NCI-H524 (cell line): ENCODE measurements around the gene ILKAP.
"Not testable (repeated sequence)": the region's sequence is repeated elsewhere in the genome, so short reads cannot be mapped to it uniquely, and the experiment has no call there.

Experiments used
- DNase-seq, 2 experiments: peaks; one replicate each; lab custom pipeline; 2025; lab: John Stamatoyannopoulos, UW

Gene ILKAP

DNA sequence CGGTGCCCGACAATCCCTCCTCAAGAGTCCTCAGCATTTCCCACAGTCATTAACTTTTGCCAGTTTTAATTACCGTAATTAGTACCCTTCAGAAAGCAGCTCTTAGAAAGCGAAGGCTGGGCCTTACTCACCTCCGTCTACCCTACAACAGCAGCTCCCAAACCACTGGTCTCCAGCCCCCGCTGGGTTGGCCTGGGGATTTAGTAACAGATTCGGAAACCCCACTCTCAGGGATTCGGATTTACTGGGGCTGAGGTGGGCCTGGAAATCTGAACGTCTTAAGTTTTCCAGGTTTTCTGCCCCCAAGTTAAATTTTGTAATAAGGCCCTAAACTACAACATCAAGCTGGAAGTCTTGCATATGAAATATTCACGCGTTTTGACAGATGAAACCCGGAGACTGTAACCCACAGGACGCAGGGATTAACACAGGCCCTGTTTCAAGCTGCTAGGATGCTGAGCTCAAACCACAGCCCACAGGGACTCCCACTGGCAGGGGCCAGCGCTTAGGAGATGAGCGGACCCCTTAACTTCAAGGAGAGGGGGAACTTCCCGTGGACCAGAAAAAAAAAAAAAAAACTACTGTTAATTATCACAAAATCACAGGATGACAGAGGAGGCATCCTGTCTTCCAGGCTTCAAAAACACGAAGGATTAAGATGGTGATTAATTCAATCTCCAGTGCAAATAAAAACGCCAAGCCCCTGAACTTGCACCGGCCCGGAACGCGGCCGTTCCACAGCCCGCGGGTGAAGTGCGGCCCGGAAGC lies 985 bp downstream of the ILKAP start:
- peak; percentile 25 to 45 for DNase-seq

DNA sequence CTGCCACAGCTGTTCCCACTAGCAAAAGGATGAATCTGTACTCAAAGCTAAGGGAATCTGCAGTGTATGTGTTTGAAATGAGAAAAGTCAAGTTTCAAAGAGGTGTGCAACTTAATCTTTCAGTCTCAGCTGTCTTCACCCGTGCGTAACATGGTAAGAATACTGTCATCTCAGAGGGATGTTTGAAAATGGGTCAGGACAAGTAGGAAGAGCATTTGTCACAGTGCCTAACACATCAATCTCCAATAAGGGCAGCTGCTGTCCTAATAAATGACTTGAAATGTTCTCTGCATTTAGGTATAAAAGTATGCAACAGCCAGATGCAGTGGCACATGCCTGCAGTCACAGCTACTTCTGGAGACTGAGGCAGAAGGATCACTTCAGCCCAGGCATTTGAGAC lies 13.1 kb downstream of the ILKAP start:
- no peak for DNase-seq

DNA sequence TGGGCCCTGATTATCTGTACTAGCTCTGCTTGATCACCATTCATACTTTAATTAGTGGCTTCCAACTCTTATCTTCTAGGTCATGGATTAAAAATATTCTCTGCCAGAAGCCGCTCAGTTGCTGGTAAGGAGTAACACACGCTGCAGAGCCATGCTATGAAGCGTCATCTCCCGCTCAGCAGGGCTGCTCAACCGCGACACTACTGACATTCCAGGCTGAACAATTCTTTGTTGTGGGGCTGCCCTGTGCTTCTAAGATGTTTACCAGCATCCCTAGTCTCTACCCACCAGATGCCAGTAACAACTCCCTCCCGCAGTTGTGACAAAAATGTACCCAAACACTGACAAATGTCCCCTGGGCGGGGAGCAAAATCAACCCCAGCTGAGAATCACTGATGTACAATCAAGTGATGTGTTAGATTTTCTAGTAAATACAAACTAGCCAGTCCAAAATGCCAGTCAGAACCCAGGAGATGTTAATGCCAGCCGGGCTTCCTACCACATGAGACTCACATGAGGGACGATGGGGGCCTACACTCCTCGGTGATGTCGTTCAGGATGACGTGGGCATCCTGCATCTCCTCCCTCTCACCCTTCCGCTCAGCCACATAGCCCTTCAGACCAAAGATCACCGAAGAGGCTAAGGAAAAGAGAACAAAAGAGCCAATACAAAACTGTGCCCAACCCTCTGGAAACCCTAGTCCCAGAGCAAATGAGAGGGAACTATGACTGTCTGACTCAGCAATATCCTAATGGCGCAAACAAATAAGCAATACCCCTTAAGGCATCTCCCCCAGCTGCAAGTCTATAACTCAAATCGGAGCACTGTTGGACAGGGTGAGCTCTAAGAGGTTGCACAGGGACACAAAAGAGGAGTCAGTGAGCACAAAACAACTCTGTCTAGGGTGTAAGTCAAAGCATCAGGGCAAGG lies 15.6 kb downstream of the ILKAP start:
- DNase-seq, result no peak

DNA sequence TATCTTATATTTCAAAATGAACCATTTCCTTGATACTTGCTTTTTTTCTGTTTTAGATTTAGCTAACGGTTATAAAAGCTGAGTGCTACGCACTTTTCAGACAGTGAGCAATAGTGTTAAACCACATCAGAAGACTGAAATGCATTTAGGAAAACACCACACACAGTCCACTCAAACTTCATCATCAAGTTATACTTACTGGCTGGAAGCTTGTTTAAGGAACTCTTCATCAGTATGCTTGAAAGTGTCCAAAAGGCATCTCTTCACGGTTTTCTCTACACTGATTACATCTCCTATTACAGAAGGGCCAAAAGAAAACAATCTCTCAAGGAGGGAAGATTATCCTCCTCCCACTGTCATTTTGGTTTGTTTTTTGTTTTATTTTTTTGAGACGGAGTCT lies 19.7 kb downstream of the ILKAP start:
- no peak for DNase-seq

DNA sequence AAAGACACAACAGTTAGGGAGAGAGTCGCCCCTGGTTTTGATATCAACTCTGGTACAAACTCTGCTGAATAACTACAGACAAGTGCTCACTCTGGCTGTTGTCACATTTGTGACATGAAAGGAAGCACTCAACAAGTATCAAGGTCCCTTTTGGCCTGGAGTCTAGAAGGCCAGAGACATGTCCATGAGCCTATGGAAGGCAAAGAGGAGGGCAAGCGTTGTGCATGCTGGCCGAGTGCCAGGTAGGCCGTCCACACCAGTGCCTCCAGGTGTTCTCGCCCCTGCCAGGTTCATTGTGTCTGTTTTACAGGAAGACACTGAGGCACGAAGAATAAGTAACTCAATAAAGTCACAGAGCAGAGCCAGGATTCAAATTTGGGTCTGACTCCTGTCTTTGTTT lies 21.1 kb downstream of the ILKAP start:
- DNase-seq, result no peak

DNA sequence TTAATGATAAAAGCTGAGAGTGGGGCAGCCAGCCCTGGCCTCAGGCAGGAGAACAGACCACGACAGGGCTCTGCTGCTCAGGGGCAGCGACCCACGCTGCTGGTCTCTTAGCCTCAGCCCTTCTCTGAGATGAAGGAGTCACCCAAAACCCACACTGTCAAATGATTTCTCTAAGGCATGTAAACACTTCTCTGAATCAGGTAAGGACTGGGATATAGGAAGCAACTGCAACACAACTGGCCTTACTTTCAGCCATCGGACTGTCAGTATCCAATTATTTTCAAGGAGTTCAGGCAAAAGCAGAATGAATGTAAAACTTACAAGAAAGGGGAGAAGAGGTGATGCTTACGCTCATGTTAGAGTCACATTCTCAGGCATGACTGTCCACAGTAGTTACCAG lies 22.9 kb downstream of the ILKAP start:
- DNase-seq, result no peak

DNA sequence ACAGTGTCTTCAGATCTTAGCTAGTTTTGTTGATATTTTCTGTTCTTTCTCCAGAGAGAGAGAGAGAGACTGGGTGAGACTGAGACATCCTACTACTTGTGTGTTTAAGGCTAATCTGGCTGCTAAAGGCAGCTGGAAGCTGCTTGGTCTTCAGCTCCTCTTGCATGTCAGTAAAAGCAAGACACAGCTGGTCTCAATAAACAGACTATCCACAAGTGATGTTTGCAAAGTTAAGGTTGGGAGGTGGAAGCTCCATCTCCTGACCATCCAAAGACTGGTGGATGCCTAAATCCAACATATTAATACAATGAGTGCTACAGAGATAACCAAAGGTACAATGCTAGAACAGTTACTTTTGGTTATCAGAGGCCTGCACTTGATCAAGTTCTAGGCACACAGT lies 26.9 kb downstream of the ILKAP start:
- DNase-seq, result no peak

DNA sequence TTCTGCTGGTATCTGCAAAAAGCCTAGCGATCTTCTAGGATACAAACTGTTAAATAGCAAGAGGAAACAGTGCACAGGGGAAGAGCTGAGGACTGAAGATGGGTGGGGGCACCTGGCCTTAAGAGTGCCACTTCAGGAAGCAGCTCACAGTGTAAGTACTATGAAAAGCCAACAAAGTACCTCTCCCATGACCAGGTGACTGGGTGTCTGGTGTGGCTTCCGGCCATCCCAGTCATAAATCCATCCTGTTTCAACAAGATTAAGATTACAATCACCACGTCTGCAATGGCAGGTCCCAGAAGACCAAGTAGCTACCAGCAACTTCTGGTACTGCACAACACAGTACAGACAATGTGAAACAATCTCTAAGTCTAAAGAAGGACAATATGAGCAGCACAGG lies 28.8 kb downstream of the ILKAP start:
- no peak for DNase-seq

DNA sequence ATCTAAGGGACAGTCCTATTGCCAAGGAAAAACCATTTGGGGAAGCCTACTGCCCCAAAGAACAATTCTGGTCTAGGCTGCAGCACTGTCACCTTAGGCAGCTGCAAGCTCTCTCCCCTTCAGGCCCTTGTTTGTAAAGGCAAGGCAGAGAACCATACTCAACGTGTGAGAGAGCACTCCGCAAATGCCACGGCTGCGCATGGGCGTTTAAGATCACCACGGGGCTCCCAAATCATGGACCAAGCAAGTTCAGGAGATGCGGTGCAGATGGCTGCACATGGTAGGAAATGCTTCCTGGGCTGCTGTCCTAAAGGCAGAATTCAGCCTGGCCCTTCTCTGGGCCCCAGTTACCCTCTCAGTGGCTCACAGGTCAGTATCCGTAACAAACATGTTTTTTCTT lies 29.2 kb downstream of the ILKAP start:
- no peak for DNase-seq

DNA sequence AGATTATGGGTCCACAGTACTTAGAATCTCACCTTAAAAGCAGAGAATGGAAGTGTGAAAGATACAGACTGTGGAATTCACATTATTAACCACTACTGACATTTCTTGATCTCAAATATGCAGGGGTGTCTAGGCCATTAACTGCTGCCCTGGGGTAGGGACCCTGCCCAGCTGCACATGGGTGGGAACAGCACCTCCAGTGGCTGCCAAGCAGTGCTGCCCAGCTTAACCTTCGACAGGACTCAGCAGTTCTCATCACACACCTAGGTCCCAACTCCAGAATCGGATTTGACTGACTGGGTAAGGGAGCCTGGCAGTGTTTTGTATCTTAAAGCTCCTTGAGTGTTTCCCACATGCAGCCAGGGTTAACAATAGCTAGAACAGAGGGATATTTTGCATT lies 29.8 kb downstream of the ILKAP start:
- peak in 1 of 2 experiments; percentile 25 for DNase-seq

DNA sequence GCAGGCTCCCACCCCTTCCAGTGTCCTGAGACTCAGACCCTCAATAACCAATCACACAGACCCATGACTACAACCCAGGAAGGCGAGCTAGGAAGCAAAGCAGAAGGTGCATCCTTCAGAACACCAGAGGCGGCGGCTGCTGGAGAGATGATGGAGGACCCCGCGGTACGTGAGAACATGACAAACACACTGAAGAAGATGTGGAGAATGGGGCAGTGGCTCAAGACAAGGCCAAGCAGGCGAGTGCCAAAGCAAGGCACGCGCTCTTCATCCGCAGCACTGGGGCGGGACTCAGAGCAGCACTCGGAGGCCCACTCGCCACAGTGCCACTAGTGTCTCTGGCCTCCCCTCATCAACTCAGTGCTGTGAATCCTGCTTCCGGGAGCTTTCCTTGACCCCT lies 31.1 kb downstream of the ILKAP start:
- no peak for DNase-seq

DNA sequence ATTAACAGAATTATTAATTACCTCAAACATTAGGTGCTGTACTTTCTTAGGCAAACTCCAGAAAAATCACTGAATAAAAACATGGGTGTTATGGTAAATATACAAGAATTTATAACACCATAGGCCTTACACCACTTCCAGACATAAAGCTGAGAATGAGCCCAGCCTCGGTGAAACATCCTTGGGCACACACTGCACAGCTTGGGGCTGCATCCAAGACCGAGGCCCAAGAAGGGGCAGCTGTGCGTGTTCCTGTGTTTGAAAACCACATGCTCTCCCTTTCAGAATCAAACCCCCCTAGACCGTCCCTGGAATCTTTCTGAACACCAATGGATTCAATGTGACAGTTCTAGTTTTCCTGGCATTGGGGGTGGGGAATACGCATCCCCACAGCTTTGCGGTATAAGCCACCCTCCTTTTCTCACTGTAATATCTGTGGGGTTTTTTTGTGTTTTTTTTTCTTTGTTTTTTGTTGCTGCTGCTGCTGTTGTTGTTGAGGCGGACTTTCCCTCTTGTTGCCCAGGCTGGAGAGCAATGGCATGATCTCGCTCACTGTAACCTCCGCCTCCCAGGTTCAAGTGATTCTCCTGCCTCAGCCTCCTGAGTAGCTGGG lies 31.8 kb downstream of the ILKAP start:
- no peak for DNase-seq

DNA sequence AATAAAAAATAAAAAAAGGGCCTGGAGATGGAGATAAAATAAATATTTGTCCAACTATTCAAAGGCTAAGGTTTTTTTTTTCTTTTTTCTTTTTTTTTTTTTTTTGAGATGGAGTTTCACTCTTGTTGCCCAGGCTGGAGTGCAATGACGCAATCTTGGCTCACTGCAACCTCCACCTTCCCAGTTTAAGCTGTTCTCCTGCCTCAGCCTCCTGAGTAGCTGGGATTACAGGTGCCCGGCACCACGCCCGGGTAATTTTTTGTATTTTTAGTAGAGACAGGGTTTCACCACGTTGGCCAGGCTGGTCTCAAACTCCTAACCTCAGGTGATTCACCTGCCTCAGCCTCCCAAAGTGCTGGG lies 32.4 kb downstream of the ILKAP start:
- not testable (repeated sequence) for DNase-seq

DNA sequence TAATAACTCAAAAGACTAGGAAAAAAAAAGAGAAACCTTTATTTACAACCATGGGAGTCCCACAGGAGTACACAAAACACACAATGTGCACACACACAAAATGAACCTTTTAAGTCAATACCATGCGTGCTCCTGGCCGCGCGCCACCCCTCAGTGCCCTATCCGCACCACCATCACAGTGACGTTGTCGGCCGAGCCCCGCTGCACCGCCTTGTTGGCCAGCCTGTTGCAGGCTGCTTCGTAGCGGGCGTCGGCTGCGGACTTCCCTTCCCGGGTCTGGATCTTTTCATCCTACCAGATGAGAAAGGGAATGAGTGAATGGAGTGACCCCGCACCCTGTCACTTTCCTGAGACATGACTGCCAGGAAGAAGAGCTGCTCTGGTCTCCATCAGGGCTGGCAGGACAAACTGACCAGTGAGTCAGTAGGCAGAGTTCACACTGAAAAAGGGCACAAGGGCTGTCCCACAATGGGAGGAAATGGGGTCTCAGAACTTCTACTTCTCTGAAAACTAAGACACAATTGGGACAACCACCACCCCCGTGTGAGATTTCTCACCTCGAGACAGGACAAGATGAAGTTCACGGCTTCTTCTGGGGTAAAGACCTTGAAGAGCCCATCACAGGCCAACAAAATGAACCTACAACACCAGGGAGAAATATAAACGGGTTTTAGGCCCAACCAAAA lies 33.0 kb downstream of the ILKAP start:
- no peak for DNase-seq

DNA sequence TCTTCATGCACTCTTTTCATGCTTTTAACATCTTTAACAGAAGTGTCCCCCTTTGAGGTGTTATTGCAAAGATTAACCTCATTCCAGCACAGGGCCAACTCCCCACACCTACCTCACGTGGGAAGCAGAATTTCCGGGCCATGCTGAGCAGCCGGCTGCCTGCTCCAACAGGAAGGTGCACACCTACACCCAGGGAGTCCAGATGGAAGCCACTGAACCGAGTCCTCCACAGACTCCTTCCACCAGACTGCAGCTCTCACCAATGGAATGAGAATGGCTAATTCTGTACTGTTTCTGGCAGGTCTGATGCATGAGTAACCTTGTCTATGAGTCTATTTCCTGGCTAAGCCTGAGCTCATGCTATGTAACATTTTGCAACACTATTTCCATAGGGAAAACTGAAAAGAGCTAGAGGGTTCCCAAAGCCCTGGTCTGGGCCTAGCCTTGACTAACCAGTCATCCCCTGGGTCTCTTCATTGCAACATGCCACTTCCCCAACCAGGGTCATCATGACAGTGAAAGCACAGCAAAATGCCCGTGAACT lies 33.7 kb downstream of the ILKAP start:
- peak in 1 of 2 experiments; percentile 34 for DNase-seq

DNA sequence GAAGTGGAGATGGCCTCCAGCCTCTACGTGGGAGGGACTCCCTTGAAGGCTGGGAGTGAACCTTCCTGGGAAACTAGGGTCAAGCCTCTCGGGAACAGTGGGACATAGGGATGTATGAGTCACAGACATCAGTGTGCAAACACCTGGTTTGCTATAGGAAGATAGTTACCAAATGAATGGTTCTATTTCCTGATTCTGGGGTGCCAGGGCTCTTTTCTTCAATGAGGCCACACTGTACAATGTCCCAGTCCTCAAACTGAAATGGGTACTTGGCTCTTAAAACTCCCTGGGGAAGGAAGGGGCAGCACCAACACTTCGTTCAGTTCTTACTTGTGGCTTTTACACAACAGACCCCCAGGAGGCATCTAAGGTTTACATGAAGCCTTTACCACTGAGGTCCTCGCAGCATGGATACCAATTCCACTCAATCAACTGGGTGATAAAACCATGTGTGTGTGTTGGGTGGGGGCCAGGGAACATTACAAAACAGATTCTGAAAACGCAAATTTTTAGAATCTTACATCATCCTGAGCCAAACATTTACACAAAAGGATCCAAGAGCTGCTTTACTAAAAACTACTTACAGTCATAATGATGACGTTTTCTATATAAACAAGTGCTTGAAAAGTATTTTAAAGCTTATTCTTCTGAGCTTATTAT lies 34.3 kb downstream of the ILKAP start:
- no peak for DNase-seq

DNA sequence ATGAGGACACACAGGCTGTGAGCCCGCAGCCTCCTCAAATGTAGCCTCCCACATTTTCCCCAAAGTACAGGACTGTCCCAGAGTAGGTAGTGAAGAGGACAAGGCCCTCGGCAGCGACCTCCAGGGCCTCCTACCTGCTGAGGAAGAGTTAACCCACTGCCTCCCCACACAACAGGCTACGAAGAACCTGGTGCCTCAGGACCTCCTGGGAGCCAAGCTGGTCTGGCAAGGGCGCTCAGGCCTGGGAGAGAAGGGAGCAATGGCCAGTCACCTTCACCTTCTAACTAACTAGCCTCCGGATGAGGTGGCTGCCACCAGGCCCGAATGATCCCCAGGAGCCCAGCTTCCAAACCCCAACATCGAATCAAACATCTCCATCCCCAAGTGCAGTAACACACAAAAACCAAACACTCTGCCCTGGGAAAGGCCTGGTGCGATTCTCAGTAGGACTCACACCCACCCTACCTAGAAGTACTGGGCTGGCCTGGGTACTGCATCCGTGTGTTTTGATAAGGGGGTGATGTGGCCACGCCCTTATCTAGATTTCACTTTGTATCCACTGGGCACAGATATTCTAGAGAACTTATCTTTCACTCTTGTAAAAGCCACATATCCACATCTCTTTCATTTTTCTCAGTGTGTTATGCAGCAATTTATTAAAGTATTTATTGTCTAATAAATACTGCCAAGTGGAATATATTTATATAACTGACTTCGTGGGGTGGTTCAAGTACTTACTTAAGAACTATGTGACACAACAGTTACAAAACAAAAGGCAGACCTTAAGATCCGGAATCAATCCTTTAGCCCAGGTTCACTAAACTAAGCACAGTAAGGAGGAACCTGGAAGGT lies 35.1 kb downstream of the ILKAP start:
- no peak for DNase-seq

DNA sequence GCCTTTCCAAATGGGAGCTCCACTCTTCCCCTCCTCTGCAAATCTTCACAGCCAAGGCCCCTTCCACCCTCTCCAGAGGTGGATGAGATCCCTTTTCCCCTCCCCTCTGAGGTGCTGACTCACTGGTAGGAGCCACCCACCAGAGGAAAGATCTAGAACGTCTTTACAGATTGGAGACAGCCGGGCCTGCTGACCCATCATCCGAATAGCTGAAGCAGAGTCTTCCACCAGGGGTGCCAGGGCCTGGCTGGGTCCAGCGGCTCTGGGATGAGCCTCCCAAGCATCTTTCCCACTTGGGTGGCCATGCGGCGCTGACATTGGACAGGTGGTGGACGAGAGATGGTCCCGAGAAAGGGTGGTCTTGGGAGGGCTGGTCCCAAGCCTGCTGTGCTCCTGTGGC lies 35.7 kb downstream of the ILKAP start:
- DNase-seq, result no peak

DNA sequence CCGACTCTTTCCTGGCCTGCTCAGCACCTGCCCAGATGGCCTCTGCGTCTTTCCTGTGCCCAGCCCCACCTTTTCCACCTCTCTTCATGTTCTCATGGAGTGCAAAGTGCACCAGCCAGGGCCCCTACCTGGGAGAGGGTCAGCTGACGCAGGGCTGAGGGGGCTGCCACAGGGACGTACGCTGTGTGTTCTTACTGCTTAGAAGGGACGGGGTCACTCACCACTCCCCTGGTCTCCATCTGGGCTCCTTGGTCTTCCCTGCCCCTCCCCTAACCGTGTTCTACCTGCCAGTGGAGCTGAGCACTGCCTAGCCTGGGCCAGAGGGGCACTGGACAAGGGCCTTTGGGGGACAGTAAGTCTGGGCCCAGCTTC lies 36.2 kb downstream of the ILKAP start:
- no peak for DNase-seq
